HEK293T (cell line): ENCODE data around the gene CSNK1G1.
A peak's percentile ranks its signal among the peaks of the same experiment; 100 is the strongest.

Experiments
- CTCF ChIA-PET: fragments of 350-600 bp; formaldehyde crosslinking; extraction: SDS; loops from one replicate; lab custom pipeline; 2021; ENCODE audit warnings: antibody characterized with exemption, inconsistent platforms; lab: Yijun Ruan, JAX
- POLR2A ChIA-PET: fragments of 350-600 bp; formaldehyde crosslinking; extraction: SDS; loops from one replicate; lab custom pipeline; 2020; ENCODE audit warnings: antibody characterized with exemption, inconsistent platforms; lab: Yijun Ruan, JAX
- DNase-seq: peaks from one replicate; pipeline ENCODE4 v3.0.0; 2012; ENCODE audit warnings: mixed read lengths; ENCODE audit errors: extremely low spot score
- ARNT ChIP-seq: fragments of 450-650 bp; IDR thresholded peaks from 2 replicates; pipeline ENCODE4 v1.6.1; 2017; ENCODE audit warnings: mild to moderate bottlenecking
- BHLHE40 ChIP-seq: fragments of 450-650 bp; IDR thresholded peaks from 2 replicates; pipeline ENCODE4 v1.6.1; 2016; ENCODE audit warnings: mild to moderate bottlenecking, moderate library complexity, borderline replicate concordance
- CTBP1 ChIP-seq: fragments of 450-650 bp; IDR thresholded peaks from 2 replicates; pipeline ENCODE4 v1.6.1; 2016; ENCODE audit warnings: borderline replicate concordance
- ELF4 ChIP-seq: fragments of 450-650 bp; IDR thresholded peaks from 2 replicates; pipeline ENCODE4 v1.6.1; 2017; ENCODE audit warnings: antibody characterized with exemption
- FOXA1 ChIP-seq: fragments of 450-650 bp; IDR thresholded peaks from 2 replicates; pipeline ENCODE4 v1.6.1; 2016; ENCODE audit warnings: mild to moderate bottlenecking
- FOXK2 ChIP-seq: fragments of 450-650 bp; IDR thresholded peaks from 2 replicates; pipeline ENCODE4 v1.6.1; 2016; ENCODE audit warnings: mild to moderate bottlenecking
- FOXM1 ChIP-seq: fragments of 450-650 bp; IDR thresholded peaks from 2 replicates; pipeline ENCODE4 v1.6.1; 2017; ENCODE audit warnings: mild to moderate bottlenecking, borderline replicate concordance
- HDGF ChIP-seq: fragments of 450-650 bp; IDR thresholded peaks from 2 replicates; pipeline ENCODE4 v1.6.1; 2017; ENCODE audit warnings: antibody characterized with exemption, borderline replicate concordance
- L3MBTL2 ChIP-seq: fragments of 450-650 bp; conservative IDR thresholded peaks from 2 replicates; pipeline ENCODE4 v1.6.1; 2016; ENCODE audit warnings: mild to moderate bottlenecking
- LEF1 ChIP-seq: fragments of 450-650 bp; IDR thresholded peaks from 2 replicates; pipeline ENCODE4 v1.6.1; 2017; ENCODE audit warnings: mild to moderate bottlenecking, borderline replicate concordance
- NFRKB ChIP-seq: fragments of 450-650 bp; IDR thresholded peaks from 2 replicates; pipeline ENCODE4 v1.6.1; 2016; ENCODE audit warnings: mild to moderate bottlenecking, moderate library complexity
- PKNOX1 ChIP-seq: fragments of 450-650 bp; IDR thresholded peaks from 2 replicates; pipeline ENCODE4 v1.6.1; 2016
- SP1 ChIP-seq: fragments of 450-650 bp; IDR thresholded peaks from 2 replicates; pipeline ENCODE4 v1.6.1; 2017
- SUZ12 ChIP-seq: fragments of 450-650 bp; IDR thresholded peaks from 2 replicates; pipeline ENCODE4 v1.6.1; 2016; ENCODE audit warnings: mild to moderate bottlenecking
- TARDBP ChIP-seq: fragments of 450-650 bp; IDR thresholded peaks from 2 replicates; pipeline ENCODE4 v1.6.1; 2016
- ZNF384 ChIP-seq: fragments of 450-650 bp; IDR thresholded peaks from 2 replicates; pipeline ENCODE4 v1.6.1; 2016

CSNK1G1 gene

GRCh38 chr15:64216730-64217428, 139.1 kb downstream of the CSNK1G1 start:
- POLR2A ChIA-PET = no interaction called here
- CTCF ChIA-PET = no interaction called here
- TF ChIP-seq PKNOX1 (no peak), FOXA1 (no peak), ELF4 (no peak), FOXK2 (no peak), SUZ12 (no peak), ZNF384 (no peak), CTBP1 (no peak), BHLHE40 (no peak), FOXM1 (no peak), LEF1 (no peak), ARNT (no peak), TARDBP (no peak), SP1 (no peak), NFRKB (no peak), HDGF (no peak)
- no peak for DNase-seq

- DNase-seq = no peak
- TF ChIP-seq PKNOX1 (no peak), LEF1 (no peak), BHLHE40 (no peak), HDGF (no peak), SUZ12 (no peak), FOXK2 (no peak), L3MBTL2 (no peak), TARDBP (no peak), SP1 (no peak), NFRKB (no peak), CTBP1 (no peak), FOXA1 (no peak), ELF4 (no peak), ARNT (no peak), ZNF384 (no peak), FOXM1 (no peak)
- ChIA-PET POLR2A (no interaction called here), CTCF (interaction anchor here (0.5 kb wide), 1 partner anchor 134 kb away, joined by 4 read pairs; no protein-coding TSS in a partner anchor)
Measured at GRCh38 chr15:64216196-64216595, 139.8 kb downstream of the CSNK1G1 start.

GRCh38 chr15:64213646-64214045, 142.3 kb downstream of the CSNK1G1 start:
- TF ChIP-seq BHLHE40 (no peak), NFRKB (no peak), ARNT (no peak), TARDBP (no peak), PKNOX1 (no peak), ZNF384 (peak; percentile 34; the same call in 1 of the 2 replicates), SP1 (no peak)
- DNase-seq = no peak
- ChIA-PET CTCF (no interaction called here), POLR2A (no interaction called here)

- ChIA-PET POLR2A (no interaction called here), CTCF (no interaction called here)
- DNase-seq = no peak
- TF ChIP-seq CTBP1 (no peak), BHLHE40 (no peak), SP1 (no peak), FOXA1 (no peak), LEF1 (no peak), FOXK2 (no peak), SUZ12 (no peak), L3MBTL2 (no peak), ARNT (no peak), HDGF (no peak), ELF4 (no peak), PKNOX1 (no peak), TARDBP (no peak), FOXM1 (no peak), ZNF384 (no peak)
Measured at GRCh38 chr15:64211696-64212095, 144.3 kb downstream of the CSNK1G1 start.

- ChIA-PET CTCF (interaction anchor here (1.1 kb wide), 1 partner anchor 146 kb away, joined by 4 read pairs; the partner anchor contains the start of gene CSNK1G1), POLR2A (no interaction called here)
- TF ChIP-seq SP1 = no peak
- no peak for DNase-seq
Measured at GRCh38 chr15:64210371-64210770, 145.6 kb downstream of the CSNK1G1 start.
